Cardiac septum (tissue), 1 donor: ENCODE data around the gene PALLD. TPM values are rescaled to one million over a fixed set of nuclear protein-coding genes. Genes with fewer than 3 reads are reported as not detected.
"Not testable (repeated sequence)": the region's sequence is repeated elsewhere in the genome, so short reads cannot be mapped to it uniquely, and the experiment has no call there.

Source experiments
- DNase-seq: peaks from one replicate; pipeline ENCODE4 v3.0.0-alpha.2; 2020; ENCODE audit warnings: low spot score
- intact Hi-C: fragments of 100-400 bp; cut with DNase I; formaldehyde crosslinking; loops from one replicate; pipeline ENCODE4 v1.14.0; 2022
- total RNA-seq: library from RNA; stranded (reverse); fragmentation: NEBNext Ultra II Directional; extraction: Animal tissue kit (Norgen Biotek cat#: 25700); gene quantifications from one replicate; pipeline ENCODE4 v1.2.1, GENCODE V29; 2021
- donor health status: DM: no; HTN: no; CAD: no.

Gene PALLD
- total RNA-seq, 1 donor from 2014 or later = 705 TPM

DNA sequence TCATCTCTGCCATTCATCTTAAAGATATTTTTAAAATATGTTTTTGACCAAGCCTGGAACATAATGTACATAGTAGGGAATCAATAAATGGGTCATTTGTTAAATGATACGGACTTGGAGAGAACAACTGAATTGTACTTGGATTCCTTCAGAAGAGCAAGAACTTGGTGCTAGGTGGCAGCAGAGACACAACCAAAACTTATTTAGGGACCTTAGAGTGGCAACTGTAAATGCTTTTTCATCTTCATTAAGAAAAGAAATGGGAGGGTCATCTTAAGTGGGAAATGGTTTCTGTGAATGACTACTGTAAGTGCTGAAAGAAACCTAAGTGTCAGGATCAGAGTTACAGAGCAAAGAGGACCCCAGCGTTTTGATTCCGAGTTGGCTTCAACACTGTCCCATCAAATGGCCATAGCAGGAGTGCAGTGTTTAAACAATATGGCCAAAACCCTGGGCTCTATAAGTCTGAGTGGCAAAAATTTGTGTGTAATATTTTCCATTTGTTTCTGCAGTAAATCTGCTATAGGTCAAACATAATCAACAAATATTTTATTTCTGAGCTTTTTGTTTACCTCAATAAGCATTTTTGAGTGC is 213.6 kb downstream of the PALLD start:
- DNase-seq = no peak
- intact Hi-C loops = loop anchor here (2.0 to 10.0 kb wide), 5 partner anchors 107 to 294 kb away; no protein-coding TSS in a partner anchor

DNA sequence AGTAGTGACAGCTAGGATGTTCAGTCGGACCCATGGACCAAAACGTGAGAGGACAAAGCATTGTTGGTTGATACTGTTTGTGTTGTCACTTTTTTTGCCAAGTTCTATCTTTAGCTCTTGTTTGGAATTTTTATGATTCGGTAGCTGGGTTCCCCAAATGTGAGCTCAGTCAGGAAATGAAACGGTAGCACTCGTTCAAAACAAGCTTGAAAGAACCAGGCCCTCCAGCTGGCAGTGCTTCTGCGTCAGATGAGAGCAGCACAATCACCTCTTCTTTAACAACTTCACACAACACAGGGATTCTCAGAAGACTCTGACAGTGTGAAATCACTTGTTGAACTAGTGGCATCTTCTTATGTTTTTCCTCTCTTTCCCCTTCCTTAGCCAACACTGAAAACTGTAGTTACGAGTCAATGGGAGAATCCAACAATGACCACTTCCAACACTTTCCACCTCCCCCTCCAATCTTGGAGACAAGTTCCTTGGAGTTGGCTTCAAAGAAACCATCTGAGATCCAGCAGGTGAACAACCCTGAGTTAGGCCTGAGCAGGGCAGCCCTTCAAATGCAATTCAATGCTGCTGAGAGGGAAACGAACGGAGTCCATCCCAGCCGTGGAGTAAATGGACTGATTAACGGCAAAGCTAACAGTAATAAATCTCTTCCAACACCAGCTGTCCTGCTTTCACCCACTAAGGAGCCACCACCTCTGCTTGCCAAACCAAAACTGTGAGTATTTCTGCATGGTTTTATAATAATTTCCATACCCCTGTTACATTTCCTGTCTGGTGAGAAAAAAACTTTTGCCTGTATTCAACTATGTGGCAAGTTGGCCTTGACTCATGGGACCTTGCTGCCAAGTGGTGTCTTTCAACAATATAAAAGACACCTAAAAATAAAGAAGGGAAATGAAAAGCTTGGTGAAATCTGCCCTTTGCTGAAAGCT is 214.6 kb downstream of the PALLD start:
- no peak for DNase-seq
- intact Hi-C loops = loop anchor here (1.0 to 10.0 kb wide), 6 partner anchors 55 to 293 kb away; no protein-coding TSS in a partner anchor

DNA sequence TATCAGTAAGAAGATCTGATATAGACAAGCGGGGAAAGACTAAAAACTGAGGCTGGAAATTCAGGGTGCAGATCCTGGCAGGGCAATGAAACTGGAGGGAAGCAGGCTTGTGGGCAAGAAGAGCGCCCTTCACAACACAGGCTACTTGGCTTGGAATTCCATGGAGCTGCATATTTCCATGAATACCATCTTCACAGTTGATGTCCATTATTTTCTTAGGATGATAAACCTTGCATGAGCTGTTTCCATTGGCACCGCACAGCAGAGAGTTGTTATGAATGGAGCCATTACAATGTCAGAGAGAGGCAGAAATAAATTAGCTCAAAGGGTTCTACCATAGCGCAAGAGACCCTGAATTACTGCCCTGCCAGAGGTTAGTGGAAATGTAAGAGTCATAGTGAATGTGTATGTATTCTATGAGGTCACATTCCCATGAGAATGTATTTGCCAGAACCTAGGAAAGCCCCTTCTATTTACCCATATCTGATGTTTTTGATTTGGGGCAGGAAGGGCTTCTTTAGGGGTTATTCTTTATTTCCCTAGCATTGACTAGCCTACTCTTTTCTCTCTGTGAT is 215.6 kb downstream of the PALLD start:
- no peak for DNase-seq
- intact Hi-C loops = loop anchor here (5.0 to 10.0 kb wide), 3 partner anchors 105 to 292 kb away; no protein-coding TSS in a partner anchor

DNA sequence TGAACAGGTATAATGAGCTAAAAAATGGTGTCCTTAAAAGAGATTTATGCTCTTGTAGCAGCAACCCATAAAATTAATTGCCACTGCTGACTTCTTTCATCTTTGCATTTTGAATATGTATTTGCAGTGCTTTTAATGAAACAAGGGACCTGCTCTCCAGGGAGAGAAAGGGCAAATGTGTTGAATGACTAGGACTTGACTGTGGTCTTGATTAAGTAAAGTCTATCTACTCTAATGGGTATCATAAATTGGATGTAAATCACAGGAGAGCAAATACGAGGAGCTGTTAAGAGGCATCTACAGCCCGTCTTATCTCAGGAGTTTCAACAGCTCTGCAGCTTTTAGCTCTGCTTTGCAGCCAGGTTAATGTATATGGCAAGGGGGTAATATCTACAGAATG is 216.4 kb downstream of the PALLD start:
- no peak for DNase-seq
- intact Hi-C loops = loop anchor here (5.0 to 10.0 kb wide), 3 partner anchors 104 to 292 kb away; no protein-coding TSS in a partner anchor

DNA sequence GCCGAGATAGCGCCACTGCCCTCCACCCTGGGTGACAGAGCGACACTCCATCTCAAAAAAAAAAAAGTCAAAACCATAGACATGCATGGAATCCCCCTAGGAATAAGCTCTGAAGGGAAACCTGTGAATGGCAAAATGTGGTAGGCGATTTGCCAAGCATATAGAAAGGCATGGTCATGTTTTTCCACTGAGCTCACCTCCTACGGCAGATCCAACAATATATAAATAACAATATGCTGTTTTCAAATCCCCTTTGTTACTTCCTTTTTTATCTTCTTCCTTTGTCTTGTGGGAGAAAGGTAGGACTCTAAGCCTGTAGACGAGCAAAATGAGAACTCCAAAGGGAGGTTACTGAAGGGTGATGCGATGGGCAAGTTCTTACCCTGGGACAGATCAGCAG is 219.0 kb downstream of the PALLD start:
- intact Hi-C loops = loop anchor here (10.0 kb wide), 1 partner anchor 289 kb away; no protein-coding TSS in a partner anchor
- DNase-seq = no peak

DNA sequence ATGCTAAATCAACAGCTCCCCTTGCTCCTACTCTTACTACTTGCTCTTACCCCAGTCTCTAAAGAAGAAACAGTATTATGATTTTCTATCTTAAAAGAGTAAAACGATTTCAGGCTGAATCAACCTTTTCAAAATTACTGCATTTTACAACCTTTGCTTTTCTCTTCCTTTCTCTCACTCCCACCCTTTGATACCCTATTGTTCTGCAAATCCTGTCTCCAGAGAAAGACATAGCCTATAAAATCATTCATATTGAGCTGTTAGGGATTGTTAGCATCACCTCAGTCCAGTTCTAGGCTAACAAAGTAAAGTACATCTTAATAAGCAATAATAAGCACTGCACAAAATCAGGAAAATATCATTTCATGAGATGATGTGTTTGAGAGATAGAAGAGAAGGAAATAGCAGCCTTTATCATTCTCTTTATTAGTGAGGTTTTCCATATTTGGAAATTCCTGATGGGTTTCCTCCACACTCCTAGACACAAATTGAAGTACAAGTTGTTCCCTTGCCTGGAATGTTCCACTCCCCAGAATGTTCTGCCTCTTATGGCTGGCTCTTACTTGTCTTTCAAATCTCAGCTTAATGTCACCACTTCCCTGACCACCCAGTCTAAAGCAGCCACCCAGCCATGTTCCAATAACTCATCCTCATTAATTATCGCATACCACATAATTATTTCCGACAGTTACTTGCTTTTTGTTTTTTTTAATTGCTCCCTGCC is 219.7 kb downstream of the PALLD start:
- intact Hi-C loops = loop anchor here (10.0 kb wide), 1 partner anchor 288 kb away; no protein-coding TSS in a partner anchor
- no peak for DNase-seq

DNA sequence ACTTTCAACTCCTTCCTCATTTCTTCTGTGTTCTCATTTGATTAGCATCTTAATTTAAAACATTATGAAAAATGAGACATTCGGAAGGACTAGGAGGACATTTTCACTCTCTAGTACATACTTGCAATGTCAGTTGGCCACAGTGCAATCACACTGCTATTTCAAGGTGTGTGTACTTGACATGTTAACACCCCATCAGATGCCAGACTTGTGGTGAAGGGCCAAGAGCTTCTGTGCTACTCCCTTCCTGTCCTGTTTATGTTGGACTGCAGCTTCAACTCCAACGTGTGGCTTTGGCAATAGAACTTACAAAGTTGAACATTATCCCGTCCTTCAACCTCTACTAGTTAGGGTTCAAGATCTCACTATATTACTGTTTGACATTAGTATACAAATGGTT is 221.0 kb downstream of the PALLD start:
- no peak for DNase-seq
- intact Hi-C loops = loop anchor here (10.0 kb wide), 1 partner anchor 287 kb away; no protein-coding TSS in a partner anchor

DNA sequence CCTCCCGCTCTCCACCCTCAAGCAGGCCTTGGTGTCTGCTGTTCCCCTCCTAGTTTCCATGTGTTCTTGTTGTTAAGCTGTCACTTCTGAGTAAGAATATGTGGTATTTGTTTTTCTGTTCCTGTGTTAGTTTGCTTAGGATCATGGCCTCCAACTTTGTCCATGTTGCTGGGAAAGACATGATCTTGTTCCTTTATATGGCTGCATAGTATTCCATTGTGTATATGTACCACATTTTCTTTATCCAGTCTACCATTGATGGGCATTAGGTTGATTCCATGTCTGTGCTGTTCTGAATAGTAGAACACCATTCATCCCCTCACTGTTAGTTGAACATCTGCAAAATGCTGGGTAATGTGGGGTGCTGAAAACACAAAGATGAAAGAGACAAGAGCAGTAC is 222.9 kb downstream of the PALLD start:
- DNase-seq = no peak
- intact Hi-C loops = loop anchor here (10.0 kb wide), 1 partner anchor 285 kb away; no protein-coding TSS in a partner anchor

DNA sequence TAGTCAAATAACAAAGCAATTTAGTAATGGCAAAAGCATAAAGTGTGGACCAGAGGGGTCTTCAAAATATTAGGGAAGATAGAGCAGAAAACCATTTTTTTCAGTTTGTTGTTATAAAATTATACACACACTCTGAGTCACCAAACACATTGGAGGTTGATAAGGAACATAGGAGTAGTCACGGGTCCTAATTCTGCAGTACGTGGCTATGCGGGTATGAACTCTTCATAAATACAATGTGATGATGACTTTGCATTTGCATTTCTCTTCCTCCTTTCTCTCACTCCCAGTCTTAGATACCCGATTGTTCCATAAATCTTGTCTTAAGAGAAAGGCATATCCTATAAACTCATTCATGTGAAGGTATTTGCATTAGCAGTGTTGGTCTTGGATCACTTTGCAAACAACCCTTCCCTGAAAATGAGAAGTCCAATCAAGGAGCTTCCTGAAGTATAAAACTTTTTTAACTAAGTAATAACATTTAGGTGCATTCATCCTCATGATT is 223.6 kb downstream of the PALLD start:
- intact Hi-C loops = no loop called here
- DNase-seq = no peak

DNA sequence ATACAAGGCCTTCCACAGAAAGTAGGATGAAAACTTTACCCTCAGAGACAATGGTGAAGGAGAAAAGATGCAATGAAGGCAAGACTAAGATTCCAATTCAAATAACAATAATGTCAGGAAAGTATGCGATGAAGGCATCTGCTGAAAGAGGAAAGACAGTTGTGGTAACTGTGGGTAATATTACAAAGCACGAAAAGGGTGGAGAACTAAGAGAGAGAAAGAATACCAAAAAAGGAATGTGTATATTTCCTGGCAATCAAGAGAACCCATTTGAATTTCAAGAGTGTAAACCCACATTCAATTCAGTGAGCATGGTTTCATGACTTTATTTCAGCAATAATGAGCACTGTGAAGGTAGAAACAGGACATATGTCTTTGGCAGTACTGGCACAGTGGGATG is 225.5 kb downstream of the PALLD start:
- intact Hi-C loops = no loop called here
- DNase-seq = no peak

DNA sequence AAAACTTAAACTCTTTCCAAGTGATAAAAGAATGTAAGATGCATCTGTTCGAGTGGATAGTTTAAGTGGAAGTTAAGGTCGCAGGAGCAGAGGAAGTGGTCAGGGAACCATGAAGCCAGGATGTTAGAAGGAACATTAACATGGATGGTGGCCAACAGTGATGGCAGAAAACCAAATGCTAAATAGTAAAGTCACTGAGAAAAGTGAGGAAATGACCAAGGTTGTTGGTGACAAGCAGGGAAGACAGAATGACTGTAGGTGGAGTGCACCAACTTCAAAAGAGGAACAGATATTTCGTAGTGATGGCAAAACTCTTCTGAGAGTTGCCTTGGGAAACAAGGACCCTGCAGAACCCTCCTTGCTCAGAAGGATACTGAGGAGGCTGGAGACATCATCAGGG is 226.2 kb downstream of the PALLD start:
- no peak for DNase-seq
- intact Hi-C loops = no loop called here

DNA sequence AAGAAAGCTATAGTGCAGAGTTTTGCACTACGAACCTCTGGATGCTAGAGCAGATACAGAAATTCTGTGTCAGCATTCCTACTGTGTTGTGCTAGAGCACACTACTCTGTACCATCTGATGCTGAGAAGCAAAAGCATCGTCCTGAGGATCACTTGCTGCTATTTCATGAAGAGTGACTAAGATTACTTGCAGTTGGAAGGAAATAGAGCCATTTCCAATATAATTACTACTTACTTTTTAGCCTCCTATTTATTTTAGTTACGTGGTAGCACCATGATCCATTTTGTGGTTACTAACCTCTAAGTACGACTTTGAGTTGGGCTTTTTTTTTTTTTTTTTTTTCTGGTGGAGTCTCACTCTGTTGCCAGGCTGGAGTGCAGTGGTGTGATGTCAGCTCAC is 226.7 kb downstream of the PALLD start:
- no peak for DNase-seq
- intact Hi-C loops = no loop called here

DNA sequence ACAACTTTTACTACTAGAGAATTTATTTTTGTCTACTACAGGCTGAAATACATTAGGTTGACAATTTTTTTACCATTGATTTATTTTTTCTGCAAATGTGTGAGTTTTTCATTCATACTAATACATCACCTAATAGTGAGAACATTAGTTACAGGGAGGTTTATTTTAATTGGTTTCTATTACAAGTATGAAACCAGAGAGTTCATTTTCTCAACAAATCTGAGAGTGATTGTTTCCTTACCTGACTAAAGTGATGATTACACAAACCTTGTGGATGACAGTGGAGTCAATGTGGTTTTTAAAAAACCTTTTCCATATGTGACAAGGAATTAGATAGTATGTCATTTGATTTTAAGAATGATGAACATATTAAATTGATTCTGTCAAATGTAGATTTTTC is 227.4 kb downstream of the PALLD start:
- no peak for DNase-seq
- intact Hi-C loops = no loop called here

DNA sequence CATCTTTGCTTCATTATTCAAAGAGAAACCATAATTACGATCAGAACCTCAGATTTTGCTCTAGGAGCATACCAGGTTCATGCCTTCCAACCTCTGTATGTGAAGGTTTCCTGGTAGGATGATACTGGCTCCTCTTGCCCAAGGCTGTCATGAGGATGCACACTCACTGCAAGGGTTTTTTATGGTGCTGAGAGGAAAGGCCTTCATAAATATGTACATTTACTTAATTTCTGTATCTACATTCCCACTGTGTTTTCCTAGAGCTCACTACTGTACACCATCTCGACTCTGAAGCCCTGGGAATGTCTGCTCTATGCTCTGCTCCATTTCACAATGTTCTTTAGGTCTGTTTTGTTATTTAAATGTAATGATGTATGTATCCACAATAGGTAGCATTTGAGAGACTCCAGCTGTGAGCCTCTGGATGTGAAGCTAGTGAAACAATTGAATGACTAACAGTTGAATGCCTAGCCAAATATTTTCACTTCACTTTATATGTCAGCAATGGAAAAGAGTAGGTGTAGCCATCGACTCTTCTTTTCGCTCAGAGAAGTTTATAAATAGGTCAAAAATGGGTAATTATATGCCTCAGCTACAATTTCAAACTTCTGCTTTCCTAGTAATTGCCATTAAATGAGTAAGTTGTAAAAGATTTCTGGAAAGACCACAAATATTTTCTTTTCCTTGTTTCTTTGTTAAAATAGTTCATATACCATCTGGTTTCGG is 228.0 kb downstream of the PALLD start:
- DNase-seq = no peak
- intact Hi-C loops = no loop called here

DNA sequence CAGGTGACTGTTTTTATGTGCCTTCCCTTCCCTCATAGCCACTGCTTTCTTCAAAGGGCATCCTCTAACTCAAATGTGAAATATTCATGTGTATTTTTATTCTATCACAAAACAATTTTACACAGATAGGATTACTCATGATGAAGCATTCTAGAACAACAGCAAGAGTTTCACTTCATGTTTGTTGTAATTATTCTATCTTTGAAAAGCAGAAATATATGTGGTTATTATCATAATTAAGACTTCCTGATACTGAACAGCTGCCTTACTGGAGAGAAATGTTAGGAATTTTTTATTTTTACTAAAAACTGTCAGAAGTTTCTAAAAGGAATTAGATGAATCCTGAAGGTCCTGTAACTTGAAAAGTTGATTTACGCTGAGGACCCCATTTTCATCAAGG is 229.1 kb downstream of the PALLD start:
- DNase-seq = no peak
- intact Hi-C loops = no loop called here

DNA sequence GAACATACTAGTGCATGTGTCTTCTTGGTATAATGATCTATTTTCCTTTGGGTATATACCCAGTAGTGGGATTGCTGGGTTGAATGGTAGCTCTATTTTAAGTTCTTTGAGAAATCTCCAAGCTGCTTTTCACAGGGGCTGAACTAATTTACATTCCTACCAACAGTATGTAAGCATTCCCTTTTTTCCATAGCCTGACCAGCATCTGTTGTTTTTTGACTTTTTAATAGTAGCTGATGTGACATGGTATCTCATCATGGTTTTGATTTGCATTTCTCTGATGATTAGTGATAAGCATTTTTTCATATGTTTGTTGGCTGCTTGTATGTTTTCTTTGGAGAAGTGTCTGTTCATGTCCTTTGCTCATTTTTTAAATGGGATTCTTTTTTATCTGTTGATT is 230.3 kb downstream of the PALLD start:
- DNase-seq, intact Hi-C loops: not testable (repeated sequence)

DNA sequence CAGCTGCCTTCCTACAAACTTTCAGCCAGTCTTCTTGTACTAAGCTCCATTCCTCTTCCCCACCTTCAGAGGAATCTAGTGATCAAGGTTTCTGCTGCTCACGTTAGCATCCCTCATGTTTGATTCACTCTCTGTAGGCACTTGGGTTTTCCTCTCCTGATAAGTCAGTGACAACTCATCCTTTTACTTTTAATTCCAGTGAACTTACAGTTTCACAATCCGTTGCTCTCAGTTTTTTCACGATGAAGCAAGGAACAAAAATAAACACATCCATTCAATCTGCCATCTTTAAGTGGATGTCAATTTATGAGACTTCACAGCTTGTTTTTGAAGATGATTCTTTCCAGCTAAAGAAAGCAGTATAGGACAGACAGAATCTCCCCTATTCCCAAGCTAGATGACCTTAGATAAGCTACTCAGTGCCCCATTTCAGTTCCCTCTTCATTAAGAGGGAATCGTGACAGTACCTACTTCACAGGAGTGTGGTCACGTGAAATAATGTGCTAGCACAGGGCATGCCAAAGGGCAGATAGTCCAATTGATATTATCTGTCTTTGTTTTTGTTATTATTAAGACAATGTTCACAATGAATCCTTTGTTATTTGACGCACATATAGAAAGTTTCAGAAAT is 234.3 kb downstream of the PALLD start:
- intact Hi-C loops = no loop called here
- DNase-seq = no peak

DNA sequence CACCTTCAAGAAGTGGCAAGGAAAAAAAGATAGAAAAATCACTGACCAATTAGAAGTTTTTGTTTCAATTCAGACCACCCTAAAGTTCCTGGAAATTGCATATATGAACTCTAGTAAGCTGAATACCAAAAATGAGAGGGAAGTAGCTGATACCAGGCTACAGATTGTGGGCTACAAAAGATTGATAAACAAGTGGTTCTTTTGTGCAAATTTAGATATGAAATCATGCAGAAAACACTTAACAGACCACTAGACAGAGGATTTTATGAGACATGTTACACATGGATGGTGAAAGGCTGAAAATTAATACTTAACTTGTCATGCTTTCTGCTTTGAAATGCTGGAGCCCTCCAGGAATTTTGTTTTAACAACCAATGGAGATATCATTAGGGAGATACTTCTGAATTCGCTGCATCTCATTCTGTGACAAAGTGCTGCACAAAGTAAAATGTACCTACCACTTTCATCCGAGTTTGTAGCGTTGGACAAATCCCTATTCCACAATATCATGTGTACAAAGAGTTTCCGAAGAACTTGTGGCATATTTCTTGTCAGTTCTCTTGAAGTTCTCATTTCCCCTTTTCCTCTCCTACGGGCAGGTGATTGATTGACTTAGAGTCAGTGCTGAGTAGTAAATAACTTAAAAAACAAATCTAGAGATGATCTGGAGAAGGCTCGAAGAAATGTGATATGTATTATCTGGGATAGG is 235.0 kb downstream of the PALLD start:
- DNase-seq = no peak
- intact Hi-C loops = no loop called here
